Stimulated activated naive B cell treated with anti-CD40 and anti-IgM and Interleukin-4, amounts not matched to agents 10 μg/mL and 1 μg/mL and 100 μg/mL, for 72 hours (primary cell): ENCODE data around the gene DUOX2.
A peak's percentile ranks its signal among the peaks of the same experiment; 100 is the strongest.

Experiments
- ATAC-seq, 2 donors: fragments of 150-1000 bp; cut with Tn5 transposase; replicated peaks; 2 replicates each; pipeline ENCODE4 v1.10.0; 2021; ENCODE audit warnings: moderate library complexity in 1 of 2
- DNase-seq: peaks from one replicate; pipeline ENCODE4 v3.0.0; 2021
- H3K27ac Mint-ChIP-seq: one replicate; pipeline ENCODE4 v1.8.0; 2022; ENCODE audit warnings: mild to moderate bottlenecking, mixed read lengths
- H3K27me3 Mint-ChIP-seq, 2 donors: one replicate each; pipeline ENCODE4 v1.8.0; 2022; ENCODE audit warnings: mixed read lengths in 2 of 2
- H3K36me3 Mint-ChIP-seq, 2 donors: one replicate each; pipeline ENCODE4 v1.8.0; 2022; ENCODE audit warnings: mixed read lengths in 2 of 2, mild to moderate bottlenecking in 1 of 2
- H3K4me1 Mint-ChIP-seq, 2 donors: one replicate each; pipeline ENCODE4 v1.8.0; 2022; ENCODE audit warnings: mixed read lengths in 2 of 2, mild to moderate bottlenecking in 1 of 2
- H3K4me3 Mint-ChIP-seq, 2 donors: one replicate each; pipeline ENCODE4 v1.8.0; 2022; ENCODE audit warnings: mild to moderate bottlenecking in 2 of 2, mixed read lengths in 2 of 2, moderate library complexity in 1 of 2
- H3K9me3 Mint-ChIP-seq, 2 donors: one replicate each; pipeline ENCODE4 v1.8.0; 2022; ENCODE audit warnings: mixed read lengths in 2 of 2, mild to moderate bottlenecking in 1 of 2

DUOX2 gene

DNA sequence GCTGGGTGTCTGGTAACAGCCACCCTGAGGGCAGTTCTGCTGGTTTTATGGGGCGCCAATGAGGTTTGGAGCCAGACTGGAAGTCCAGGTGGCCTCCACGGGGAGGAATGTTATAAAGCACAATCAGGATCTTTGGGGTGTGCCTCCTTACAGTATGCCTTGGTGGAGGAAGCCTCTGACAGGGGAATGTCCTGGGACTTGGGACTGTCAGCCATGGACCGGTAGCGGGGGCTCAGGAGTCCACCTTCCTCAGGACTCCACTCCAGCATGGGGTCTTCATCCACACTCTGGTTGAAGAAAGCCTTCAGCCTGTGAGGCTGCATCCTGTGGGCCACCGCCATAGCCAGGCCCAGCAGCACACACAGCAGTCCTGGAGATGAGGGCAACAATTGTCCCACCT, 5.0 kb upstream of the DUOX2 start:
- no peaks in the 10 kb centered on the region for H3K9me3 Mint-ChIP-seq
- DNase-seq (no peak), ATAC-seq (no peak)
- H3K4me3 Mint-ChIP-seq, result no peak overlapping the region
- peaks cover 62 to 68% of the 10 kb centered on the region in 2 donors for H3K27me3 Mint-ChIP-seq
- no peak overlapping the region for H3K27ac Mint-ChIP-seq
- no peaks in the 10 kb centered on the region for H3K36me3 Mint-ChIP-seq
- peaks cover 25 to 42% of the 10 kb centered on the region in 2 donors for H3K4me1 Mint-ChIP-seq

DNA sequence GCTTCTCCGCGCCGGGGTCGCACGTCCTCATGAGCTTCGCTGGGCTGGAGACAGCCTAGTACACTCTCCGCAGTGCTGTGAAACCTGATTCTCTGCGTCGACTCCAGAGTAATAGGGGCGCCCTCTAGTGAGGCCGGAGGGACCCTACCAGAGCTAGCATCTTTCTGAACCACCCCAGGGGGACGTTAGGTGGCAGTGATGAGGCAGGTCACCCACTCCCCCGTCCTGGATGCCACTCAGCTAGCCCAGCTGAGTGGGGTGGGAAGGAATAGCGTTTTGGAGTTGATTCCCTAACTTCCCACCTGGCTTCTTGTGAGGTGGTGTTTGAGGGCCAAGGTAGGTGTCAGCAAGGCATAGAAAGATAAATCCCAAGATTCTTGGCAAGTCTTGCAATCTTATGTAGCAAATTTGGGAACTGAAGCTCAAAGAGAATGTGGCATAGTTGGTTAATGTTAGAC, 4.2 kb upstream of the DUOX2 start:
- DNase-seq (peak; percentile 82), ATAC-seq (peak; percentile 96 to 97)
- H3K4me1 Mint-ChIP-seq, result peaks cover 34 to 50% of the 10 kb centered on the region in 2 donors
- H3K4me3 Mint-ChIP-seq, result peak overlapping the region; percentile 71 to 74
- H3K27me3 Mint-ChIP-seq, result peaks cover 70 to 77% of the 10 kb centered on the region in 2 donors
- H3K27ac Mint-ChIP-seq, result peak overlapping the region; percentile 22
- no peaks in the 10 kb centered on the region for H3K36me3 Mint-ChIP-seq
- no peaks in the 10 kb centered on the region for H3K9me3 Mint-ChIP-seq

DNA sequence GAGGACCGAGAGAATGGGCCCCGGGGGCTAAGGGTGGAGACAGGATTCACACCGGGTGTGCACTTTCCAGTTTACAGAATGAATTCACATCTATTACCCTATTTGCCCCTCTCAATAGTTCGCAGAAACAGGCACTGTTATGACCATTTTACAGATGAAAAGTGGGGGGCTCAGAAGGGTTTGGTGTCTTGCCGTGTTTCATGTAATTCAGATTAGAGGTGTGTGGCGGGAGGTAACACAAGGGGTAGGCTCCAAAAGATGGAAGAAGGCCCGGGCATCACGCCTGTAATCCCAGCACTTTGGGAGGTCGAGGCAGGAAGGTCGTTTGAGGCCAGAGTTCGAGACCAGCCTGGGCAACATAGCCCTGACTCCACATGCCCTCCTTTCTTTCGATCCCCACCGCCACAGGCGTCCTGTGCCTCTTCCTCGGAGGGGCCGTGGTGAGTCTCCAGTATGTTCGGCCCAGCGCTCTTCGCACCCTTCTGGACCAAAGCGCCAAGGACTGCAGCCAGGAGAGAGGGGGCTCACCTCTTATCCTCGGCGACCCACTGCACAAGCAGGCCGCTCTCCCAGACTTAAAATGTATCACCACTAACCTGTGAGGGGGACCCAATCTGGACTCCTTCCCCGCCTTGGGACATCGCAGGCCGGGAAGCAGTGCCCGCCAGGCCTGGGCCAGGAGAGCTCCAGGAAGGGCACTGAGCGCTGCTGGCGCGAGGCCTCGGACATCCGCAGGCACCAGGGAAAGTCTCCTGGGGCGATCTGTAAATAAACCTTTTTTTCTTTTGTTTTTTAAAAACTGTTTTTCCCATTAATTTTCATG, 3.5 kb upstream of the DUOX2 start:
- Mint-ChIP-seq H3K4me1 (peaks cover 39 to 57% of the 10 kb centered on the region in 2 donors), H3K4me3 (peak overlapping the region; percentile 71 to 74), H3K27me3 (peaks cover 76 to 83% of the 10 kb centered on the region in 2 donors), H3K27ac (peak overlapping the region; percentile 26), H3K9me3 (no peaks in the 10 kb centered on the region), H3K36me3 (no peaks in the 10 kb centered on the region)
- DNase-seq (no peak), ATAC-seq (peak; percentile 11 to 22)

DNA sequence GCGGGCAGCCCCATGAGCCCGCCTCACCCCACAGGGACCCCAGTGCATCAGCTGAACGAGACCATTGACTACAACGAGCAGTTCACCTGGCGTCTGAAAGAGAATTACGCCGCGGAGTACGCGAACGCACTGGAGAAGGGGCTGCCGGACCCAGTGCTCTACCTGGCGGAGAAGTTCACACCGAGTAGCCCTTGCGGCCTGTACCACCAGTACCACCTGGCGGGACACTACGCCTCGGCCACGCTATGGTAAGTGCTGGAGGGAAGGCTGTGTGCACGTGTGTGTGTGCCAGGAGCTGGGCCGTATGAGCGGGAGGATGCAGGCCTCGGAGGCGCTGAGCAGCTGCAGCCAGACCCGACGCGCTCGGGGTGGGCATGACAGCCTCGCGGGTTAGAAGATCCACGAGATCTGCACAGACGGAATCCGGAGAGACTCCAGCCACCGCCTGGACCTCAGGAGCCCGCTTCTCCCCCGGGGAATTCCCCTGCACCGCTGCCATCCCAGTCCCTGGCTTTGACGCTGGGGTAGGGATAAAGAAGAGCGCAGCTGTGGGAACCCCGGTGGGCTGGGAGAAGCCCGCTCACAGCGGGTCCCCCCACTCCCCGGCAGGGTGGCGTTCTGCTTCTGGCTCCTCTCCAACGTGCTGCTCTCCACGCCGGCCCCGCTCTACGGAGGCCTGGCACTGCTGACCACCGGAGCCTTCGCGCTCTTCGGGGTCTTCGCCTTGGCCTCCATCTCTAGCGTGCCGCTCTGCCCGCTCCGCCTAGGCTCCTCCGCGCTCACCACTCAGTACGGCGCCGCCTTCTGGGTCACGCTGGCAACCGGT, 2.7 kb upstream of the DUOX2 start:
- Mint-ChIP-seq H3K27ac (peak overlapping the region; percentile 26), H3K9me3 (no peaks in the 10 kb centered on the region), H3K4me3 (peak overlapping the region; percentile 33 to 49), H3K4me1 (peaks cover 45 to 65% of the 10 kb centered on the region in 2 donors), H3K27me3 (peaks cover 82 to 87% of the 10 kb centered on the region in 2 donors), H3K36me3 (no peaks in the 10 kb centered on the region)
- DNase-seq (no peak), ATAC-seq (no peak)

DNA sequence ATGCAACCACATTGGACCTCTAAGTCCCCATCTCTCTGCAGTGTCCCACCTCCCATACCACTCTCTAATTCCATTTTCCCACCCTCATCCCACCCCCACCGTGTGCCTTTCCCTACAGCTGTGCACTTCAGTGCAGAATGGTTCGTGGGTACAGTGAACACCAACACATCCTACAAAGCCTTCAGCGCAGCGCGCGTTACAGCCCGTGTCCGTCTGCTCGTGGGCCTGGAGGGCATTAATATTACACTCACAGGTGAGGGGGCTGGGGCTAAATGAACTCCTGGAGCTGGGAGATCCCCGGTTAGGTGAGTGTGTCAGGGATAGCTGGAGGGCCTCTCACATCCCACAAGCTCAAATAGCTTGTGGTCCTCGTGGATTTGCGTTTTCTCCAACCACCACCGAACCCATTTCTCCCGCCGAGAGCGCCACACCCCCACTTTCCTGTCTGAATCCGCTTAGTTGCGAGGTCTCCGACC, 2.1 kb upstream of the DUOX2 start:
- peaks cover 79 to 84% of the 10 kb centered on the region in 2 donors for H3K27me3 Mint-ChIP-seq
- H3K4me3 Mint-ChIP-seq, result peak overlapping the region; percentile 37 to 49
- H3K36me3 Mint-ChIP-seq, result no peaks in the 10 kb centered on the region

DNA sequence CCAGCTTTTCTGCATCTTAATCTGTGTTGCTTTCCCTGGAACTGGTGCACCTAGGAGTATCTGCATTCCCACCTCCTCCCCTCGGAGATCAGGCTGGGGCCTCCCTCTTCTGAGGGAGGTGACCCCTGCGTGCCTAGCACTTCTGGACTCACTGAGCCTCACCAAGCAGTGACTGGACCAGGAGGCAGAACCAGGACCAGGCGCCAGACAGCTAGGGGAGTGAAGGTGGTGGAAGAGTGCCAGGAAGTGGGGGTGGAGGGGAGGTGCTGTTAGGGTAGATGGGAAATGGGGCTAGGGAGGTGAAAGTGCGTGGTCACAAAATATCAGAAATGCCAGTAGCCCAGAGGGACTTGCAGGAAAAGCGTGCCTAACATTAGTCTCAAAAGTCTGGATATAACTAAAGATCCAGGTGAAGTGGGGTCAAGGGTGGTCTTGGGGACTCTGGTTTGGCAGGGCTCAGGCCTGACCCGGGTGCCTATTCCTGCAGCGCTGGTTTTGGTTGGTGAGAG, 1.4 kb upstream of the DUOX2 start:
- ATAC-seq (no peak), DNase-seq (no peak)
- H3K4me1 Mint-ChIP-seq, result peaks cover 46 to 69% of the 10 kb centered on the region in 2 donors
- H3K4me3 Mint-ChIP-seq, result no peak overlapping the region
- H3K9me3 Mint-ChIP-seq, result no peaks in the 10 kb centered on the region
- H3K27me3 Mint-ChIP-seq, result peaks cover 79 to 83% of the 10 kb centered on the region in 2 donors
- no peaks in the 10 kb centered on the region for H3K36me3 Mint-ChIP-seq
- H3K27ac Mint-ChIP-seq, result no peak overlapping the region

More for the DNA sequence above, 2.1 kb upstream of the DUOX2 start:
- no peak for DNase-seq
- no peak for ATAC-seq
- Mint-ChIP-seq H3K27ac (no peak overlapping the region), H3K9me3 (no peaks in the 10 kb centered on the region), H3K4me1 (peaks cover 45 to 65% of the 10 kb centered on the region in 2 donors)

DNA sequence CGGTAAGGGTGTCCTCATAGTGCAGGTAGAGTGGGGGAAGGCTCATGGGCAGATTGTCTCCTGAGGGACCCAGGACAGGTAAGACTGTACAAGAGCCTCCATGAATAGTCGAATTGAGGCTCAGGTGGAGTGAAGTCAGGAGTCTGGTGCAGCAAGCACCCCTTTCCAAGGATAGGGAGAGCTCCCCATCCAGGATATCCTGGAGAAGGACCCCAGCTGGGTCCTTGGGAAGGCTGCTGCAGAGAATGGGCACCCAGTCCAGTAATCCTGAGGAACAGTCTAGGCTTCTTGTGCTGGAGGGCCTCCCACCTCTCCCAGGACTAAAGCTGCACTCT, 746 bp upstream of the DUOX2 start:
- Mint-ChIP-seq H3K27ac (no peak overlapping the region), H3K36me3 (no peaks in the 10 kb centered on the region), H3K4me3 (peak overlapping the region in 1 of 2 donors; percentile 59), H3K4me1 (peaks cover 46 to 71% of the 10 kb centered on the region in 2 donors), H3K9me3 (no peaks in the 10 kb centered on the region), H3K27me3 (peaks cover 80 to 83% of the 10 kb centered on the region in 2 donors)
- DNase-seq (no peak), ATAC-seq (no peak)

DNA sequence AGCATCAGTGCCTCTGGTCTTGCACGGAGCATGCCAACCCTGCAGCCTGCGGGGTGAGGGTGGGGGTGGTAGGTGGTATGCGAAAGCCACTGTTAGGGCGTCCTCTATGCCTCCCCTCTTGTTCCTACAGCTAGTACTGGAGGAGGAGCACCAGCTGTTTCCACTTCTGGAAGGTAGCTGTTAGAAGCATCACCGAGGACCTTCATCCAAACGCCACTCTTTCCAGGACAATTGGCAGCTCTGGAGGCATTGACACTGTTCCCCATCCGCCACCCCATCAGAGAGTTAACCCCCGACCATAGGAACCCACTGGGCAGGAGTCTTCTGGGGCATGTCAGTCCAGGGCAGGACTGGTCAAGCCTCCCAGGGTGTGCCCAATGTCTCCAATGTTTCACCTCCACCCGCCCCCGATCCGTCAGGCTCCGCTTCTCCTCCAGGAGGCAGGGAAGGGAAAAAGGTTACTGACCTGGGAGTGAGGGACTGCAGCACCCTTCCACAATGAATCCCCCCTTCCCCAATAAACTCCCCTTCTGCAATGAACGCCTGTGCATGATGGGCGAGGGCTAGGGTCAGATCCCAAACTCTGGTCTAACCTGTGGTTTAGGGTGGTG, 487 bp downstream of the DUOX2 start:
- peak overlapping the region; percentile 36 to 73 for H3K4me3 Mint-ChIP-seq
- ATAC-seq (no peak), DNase-seq (no peak)
- H3K27ac Mint-ChIP-seq, result no peak overlapping the region
- no peaks in the 10 kb centered on the region for H3K36me3 Mint-ChIP-seq
- H3K9me3 Mint-ChIP-seq, result no peaks in the 10 kb centered on the region
- H3K4me1 Mint-ChIP-seq, result peaks cover 46 to 71% of the 10 kb centered on the region in 2 donors
- peaks cover 79 to 89% of the 10 kb centered on the region in 2 donors for H3K27me3 Mint-ChIP-seq

DNA sequence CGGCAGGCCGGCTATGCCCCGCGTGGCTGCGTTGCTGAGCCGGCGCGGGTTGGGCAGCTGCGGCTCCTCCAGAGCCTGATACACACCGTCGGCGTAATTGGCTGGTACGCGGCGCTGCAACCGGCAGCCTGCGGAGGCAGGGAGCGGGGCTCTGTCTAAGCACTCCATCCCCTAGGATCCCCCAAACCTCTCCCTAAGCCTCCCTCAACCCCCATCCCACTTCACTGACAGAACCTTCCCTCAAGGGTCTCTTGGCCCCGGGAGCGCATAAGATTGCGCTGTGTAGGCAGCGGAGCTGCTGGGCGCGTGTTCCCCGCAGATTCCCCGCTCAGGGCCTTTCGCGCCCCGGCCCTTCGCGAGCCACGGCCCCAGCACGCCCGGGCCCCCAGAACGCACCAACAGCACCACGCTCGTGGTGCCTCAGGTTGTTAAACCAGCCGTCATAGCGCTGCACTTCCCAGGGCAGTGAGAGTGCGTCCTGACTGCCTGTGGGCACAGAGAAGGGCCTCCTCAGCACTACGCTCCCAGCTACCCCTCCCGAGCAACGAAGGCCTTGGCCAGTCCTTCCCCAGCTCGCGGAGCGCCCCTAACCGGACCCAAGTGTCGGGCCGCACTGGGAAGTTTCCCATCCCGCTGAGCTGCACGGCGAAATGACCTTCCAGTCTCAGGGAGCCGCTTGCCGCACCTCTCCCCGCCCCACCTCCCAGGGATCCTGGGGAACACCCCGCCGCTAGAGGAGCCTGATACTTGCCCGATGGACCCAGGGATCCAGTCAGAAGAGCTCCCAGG, 1.2 kb downstream of the DUOX2 start:
- ATAC-seq (peak in 1 of 2 donors; percentile 22), DNase-seq (no peak)
- Mint-ChIP-seq H3K27me3 (peaks cover 72 to 87% of the 10 kb centered on the region in 2 donors), H3K36me3 (no peaks in the 10 kb centered on the region), H3K27ac (peak overlapping the region; percentile 16), H3K4me1 (peaks cover 40 to 64% of the 10 kb centered on the region in 2 donors), H3K9me3 (no peaks in the 10 kb centered on the region), H3K4me3 (peak overlapping the region; percentile 68 to 73)

DNA sequence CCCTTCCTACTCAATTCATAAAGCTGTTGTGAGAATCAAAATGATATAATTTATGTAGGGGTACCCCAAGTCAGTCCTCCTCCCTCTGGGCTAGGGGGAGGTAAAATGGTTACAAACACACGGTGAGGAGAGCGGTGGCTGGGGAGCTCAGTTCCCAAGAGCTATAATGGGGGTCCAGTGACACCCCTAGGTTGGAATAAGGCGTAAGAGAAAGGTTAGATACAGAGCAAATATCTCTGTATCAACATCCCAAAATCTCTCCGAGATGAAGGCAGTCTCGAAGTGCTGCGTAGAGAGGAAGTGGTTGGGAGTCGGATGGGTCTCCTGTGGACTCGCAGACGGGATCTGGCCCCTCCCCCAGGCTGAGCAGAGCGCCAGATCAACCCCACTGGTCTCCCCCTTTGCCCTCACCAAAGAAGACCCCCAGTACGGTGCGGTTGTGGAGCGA, 1.8 kb downstream of the DUOX2 start:
- peaks cover 68 to 84% of the 10 kb centered on the region in 2 donors for H3K27me3 Mint-ChIP-seq
- peak overlapping the region; percentile 68 to 73 for H3K4me3 Mint-ChIP-seq
- H3K9me3 Mint-ChIP-seq, result no peaks in the 10 kb centered on the region
- no peaks in the 10 kb centered on the region for H3K36me3 Mint-ChIP-seq
- peak overlapping the region; percentile 16 for H3K27ac Mint-ChIP-seq
- ATAC-seq, result no peak
- peaks cover 36 to 58% of the 10 kb centered on the region in 2 donors for H3K4me1 Mint-ChIP-seq
- no peak for DNase-seq

DNA sequence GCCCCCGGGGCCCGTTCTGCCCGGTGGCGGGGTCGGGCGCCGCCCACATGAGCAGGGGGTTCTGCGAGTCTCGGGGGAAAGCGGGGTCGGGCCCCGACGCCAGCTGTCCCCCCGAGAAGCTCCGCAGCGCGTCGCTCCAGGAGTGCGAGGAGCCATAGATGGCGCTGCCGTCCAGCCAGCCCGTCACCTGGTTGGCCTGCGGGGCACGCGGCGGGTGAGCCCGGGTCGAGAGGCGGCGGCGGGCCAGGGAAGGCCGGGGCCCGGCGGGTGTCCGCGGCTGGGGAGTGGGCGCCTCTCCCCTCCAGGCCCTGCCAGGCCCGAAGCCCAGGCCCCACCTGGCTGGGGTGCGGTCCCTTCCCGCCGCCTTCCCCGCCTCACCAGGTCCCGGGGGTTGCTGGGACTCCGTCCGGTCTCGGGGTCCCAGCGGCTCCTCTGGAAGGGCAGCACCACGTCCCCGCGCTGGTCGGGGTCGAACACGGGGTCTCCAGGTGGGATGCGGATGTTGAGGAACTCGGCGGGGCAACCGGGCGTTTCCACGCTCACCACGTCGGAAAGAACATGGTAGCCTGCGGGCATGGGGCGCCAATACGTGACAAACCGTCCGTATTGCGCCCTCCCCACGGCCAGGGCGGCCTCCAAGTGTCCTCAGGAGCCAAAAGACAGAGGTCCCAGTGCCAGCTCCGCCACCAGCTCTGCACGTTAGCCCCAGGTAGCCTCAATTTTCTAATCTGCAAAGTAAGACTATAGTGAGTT, 2.4 kb downstream of the DUOX2 start:
- H3K4me1 Mint-ChIP-seq, result peaks cover 33 to 54% of the 10 kb centered on the region in 2 donors
- H3K4me3 Mint-ChIP-seq, result peak overlapping the region in 1 of 2 donors; percentile 73
- H3K36me3 Mint-ChIP-seq, result no peaks in the 10 kb centered on the region
- no peak for ATAC-seq
- no peaks in the 10 kb centered on the region for H3K9me3 Mint-ChIP-seq
- H3K27me3 Mint-ChIP-seq, result peaks cover 69 to 85% of the 10 kb centered on the region in 2 donors
- peak overlapping the region; percentile 62 for H3K27ac Mint-ChIP-seq
- DNase-seq, result no peak

DNA sequence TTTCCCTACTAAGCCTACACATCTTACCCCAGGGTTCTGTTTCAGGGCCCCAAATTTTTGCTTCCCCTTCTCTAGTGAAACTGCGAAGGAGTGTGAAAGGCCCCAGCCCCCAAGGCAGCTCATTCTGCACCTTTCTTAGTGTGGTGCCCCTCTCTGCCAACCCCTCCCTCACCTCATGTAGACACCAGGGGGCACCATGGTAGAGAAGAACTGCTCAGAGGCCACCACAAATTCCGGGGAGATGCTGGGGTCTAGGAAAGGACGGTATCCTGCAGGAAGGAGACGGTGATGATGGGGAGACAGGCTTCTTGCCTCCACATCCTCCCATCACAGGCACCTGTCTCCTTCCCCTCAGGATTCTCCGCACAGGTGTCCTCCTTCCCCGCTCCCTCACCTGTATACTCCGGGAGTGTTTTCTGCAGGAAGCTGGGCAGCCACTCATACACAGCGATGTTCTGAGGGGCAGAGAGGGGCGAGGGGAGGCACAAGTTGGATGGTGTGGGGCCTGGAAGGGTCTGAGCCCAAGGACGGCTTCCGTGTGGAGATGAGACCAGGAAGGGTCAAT, 3.6 kb downstream of the DUOX2 start:
- no peaks in the 10 kb centered on the region for H3K9me3 Mint-ChIP-seq
- H3K4me3 Mint-ChIP-seq, result no peak overlapping the region
- peaks cover 28 to 42% of the 10 kb centered on the region in 2 donors for H3K4me1 Mint-ChIP-seq
- H3K36me3 Mint-ChIP-seq, result no peaks in the 10 kb centered on the region
- ATAC-seq (no peak), DNase-seq (no peak)
- H3K27ac Mint-ChIP-seq, result no peak overlapping the region
- H3K27me3 Mint-ChIP-seq, result peaks cover 67 to 85% of the 10 kb centered on the region in 2 donors
